Endothelial cell of hepatic sinusoid (primary cell): ENCODE results near the gene FOXC1.

Source experiments
- in situ Hi-C: cut with HindIII; loops from 2 replicates; pipeline ENCODE4 v1.10.0; 2017; ENCODE audit warnings: low sequenced_read_pairs

Gene FOXC1

GRCh38 chr6:1610497-1611321 lies 994 bp downstream of the FOXC1 start:
- in situ Hi-C loops: loop anchor here (25.0 kb wide), 1 partner anchor 602 kb away; no protein-coding TSS in a partner anchor

DNA sequence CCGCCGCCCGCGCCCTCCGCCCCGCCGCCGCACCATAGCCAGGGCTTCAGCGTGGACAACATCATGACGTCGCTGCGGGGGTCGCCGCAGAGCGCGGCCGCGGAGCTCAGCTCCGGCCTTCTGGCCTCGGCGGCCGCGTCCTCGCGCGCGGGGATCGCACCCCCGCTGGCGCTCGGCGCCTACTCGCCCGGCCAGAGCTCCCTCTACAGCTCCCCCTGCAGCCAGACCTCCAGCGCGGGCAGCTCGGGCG lies 1.5 kb downstream of the FOXC1 start:
- in situ Hi-C loops: loop anchor here (25.0 kb wide), 1 partner anchor 601 kb away; no protein-coding TSS in a partner anchor

- in situ Hi-C loops: loop anchor here (25.0 kb wide), 1 partner anchor 601 kb away; no protein-coding TSS in a partner anchor
Measured at GRCh38 chr6:1611572-1612298, 2.0 kb downstream of the FOXC1 start.

GRCh38 chr6:1612299-1612973 lies 2.7 kb downstream of the FOXC1 start:
- in situ Hi-C loops: loop anchor here (25.0 kb wide), 1 partner anchor 600 kb away; no protein-coding TSS in a partner anchor

- in situ Hi-C loops: loop anchor here (25.0 kb wide), 1 partner anchor 599 kb away; no protein-coding TSS in a partner anchor
Measured at GRCh38 chr6:1612974-1613306, 3.2 kb downstream of the FOXC1 start.

DNA sequence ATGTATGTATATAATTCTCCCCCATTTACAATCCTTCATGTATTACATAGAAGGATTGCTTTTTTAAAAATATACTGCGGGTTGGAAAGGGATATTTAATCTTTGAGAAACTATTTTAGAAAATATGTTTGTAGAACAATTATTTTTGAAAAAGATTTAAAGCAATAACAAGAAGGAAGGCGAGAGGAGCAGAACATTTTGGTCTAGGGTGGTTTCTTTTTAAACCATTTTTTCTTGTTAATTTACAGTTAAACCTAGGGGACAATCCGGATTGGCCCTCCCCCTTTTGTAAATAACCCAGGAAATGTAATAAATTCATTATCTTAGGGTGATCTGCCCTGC lies 3.6 kb downstream of the FOXC1 start:
- in situ Hi-C loops: loop anchor here (25.0 kb wide), 1 partner anchor 599 kb away; no protein-coding TSS in a partner anchor

DNA sequence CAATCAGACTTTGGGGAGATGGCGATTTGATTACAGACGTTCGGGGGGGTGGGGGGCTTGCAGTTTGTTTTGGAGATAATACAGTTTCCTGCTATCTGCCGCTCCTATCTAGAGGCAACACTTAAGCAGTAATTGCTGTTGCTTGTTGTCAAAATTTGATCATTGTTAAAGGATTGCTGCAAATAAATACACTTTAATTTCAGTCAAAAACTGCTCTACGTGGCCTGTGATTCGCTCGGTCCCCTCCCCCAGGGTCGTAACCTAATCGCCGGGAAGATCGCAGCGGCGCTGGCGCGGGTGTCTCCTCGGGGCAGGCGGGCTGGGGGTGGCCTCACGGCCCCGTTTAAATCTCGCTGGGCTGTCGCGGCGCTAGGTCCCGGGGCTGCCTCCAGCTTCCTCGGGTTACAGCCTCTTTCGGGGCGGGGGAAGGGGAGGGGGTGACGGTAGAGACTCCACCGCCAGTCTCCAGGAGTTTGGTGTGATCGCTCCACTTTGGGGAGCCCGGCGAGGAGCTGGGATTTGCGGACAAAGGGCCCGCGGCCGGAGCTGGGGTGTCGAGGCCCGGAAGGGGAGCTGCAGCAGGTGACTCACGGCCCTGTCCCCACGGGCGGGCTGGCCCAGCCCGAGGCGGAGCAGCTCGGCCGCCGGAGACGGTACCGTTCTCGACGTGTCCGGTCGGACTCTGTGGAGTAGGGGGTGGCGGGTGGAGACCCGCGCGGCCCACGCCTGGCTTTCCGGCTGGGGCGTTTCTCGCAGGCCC lies 4.2 kb downstream of the FOXC1 start:
- in situ Hi-C loops: loop anchor here (25.0 kb wide), 1 partner anchor 598 kb away; no protein-coding TSS in a partner anchor

DNA sequence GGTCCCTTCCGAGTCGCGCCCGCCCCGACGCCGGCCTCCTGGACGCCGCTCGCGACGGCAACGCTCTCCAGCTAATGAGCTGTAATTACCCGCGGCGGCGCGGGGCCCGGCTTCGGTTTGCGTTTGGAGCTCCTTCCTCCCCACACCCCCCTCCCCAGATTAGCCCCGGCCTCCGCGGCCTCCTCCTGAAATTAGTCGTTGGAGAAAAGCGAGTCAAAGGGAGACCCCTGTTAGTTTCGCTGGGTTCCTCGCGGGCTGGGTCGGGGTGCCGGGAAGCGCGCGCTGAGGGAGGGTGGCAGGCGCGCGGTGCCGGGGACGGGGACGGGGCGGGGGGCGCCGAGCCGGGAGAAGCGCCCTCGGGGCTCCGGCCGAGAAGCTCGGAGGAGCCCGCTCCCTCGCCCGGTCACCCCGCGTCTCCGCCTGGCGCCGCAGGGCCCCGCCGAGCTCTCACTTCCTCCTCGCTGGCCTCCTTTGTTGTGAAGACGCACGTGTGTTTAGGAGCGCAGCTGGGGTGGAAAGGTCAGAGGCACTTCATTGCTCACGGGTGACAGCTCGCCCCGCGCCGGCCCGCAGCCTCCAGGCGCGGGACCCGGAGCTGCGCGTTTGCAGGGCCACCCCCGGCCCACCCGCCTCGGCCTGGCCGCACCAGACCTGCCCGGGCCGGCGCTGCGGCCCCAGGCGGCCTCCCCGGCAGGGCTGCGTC lies 4.9 kb downstream of the FOXC1 start:
- in situ Hi-C loops: loop anchor here (25.0 kb wide), 1 partner anchor 598 kb away; no protein-coding TSS in a partner anchor

DNA sequence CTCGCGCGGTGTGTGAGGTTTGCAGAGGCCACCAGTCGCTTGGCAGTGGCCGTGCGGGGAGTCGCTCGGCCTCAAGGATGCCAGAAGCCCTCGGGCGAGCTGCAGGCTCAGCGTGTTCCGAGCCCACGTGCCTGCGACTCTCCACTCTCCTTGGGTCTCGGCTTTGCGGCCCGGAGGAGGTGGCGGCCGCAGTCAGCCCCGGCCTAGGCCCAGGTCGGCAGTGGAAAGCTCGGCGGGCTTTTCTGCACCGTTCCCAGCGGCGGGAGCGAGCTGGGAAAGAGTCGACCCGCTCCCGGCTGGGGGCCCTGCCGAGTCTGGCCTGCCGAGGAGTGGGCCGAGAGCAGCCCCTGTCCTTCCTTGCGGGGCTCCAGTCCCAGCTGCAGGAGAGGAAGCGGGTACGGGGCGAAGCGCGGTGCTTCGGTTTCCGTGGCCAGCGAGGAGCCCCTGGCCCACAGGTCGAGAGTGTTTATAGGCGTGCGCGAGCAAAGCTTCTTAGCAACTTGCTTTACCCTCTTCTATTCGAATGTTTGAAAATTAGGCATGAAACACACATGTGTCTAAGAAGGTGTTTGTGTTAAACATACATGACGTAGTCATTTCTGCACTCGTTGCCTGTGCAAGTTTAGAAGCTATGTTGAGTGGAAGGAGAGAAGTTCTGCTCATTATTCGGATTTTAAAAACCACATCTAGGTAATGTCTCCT lies 5.6 kb downstream of the FOXC1 start:
- in situ Hi-C loops: loop anchor here (25.0 kb wide), 1 partner anchor 597 kb away; no protein-coding TSS in a partner anchor

- in situ Hi-C loops: loop anchor here (25.0 kb wide), 1 partner anchor 596 kb away; no protein-coding TSS in a partner anchor
Measured at GRCh38 chr6:1615853-1616420, 6.2 kb downstream of the FOXC1 start.

DNA sequence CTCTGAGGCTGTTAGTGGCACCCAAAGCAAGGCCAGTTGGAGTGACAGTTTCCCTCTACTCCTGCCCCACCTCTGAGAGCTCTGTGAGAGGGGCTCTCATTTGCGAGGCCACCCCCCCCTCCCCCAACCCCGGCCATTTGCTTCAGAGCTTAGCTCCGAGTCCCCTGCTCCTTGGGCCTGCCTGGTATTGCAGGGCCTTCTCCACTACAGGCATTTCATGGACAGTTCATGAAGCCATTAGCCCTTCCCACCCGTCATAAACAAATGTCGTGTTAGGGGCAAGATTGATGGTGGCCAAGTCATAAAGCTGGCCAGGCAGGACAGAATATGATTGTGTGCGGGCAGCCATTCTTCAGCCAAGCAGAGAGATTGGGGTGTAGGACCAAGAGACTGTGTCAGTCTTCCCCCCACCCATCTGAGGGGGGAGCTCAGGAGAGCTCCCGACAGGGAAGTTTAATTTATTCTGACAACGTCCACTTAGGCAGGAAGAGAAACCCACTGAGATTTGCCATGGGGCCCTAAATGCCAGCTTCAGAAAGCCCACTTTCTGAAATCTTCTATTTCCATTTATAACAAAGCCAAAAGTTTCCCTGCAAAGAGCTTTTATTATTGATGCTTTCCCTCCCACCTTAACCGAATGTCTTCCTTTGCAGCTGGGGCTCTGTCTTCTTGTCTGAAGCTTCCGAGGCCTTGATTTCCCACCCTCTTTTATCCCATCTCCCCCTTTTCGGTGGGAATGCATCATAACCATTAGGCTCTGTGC lies 7.2 kb downstream of the FOXC1 start:
- in situ Hi-C loops: loop anchor here (25.0 kb wide), 1 partner anchor 595 kb away; no protein-coding TSS in a partner anchor

- in situ Hi-C loops: loop anchor here (25.0 kb wide), 1 partner anchor 595 kb away; no protein-coding TSS in a partner anchor
Measured at GRCh38 chr6:1617466-1618310, 8.0 kb downstream of the FOXC1 start.

DNA sequence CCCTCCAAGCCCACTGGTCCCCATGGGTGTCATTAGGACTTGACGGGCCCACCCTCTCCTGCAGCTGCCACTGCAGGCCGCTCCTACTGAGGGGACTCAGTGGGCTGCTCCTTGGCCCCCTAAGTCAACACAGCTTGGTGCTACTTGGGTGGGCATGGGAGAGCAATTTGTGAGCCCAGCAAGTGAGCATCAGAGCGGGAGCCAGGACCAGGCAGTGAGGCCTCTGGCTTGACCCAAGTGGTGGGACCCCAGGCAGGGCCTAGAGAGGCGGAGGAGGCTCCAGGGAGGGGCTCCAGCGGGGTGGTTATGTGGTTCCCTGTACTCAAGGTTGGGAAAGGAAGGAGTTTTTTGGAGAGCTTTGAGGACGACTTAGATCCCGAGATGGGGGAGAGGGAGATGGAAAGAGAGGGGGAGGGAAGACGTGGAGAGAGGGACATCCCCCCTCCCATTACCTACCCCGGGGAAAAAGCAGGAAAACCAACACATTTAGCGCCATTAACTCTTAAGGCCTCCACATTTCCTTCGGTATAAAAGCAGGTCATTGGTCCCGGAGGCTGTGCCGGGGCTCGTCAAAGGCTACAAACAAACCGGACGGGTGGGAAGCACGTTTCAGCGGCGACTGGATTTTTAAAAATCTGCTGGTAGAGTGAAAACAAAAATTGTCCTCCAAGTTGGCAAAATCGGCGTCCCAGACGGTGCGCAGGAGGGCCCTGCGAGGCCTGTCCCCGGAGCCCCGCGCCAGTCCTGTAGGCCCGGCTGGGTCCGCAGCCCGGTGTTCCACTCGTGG lies 8.8 kb downstream of the FOXC1 start:
- in situ Hi-C loops: loop anchor here (25.0 kb wide), 1 partner anchor 594 kb away; no protein-coding TSS in a partner anchor

GRCh38 chr6:1619098-1619672 lies 9.5 kb downstream of the FOXC1 start:
- in situ Hi-C loops: loop anchor here (25.0 kb wide), 1 partner anchor 593 kb away; no protein-coding TSS in a partner anchor

GRCh38 chr6:1619673-1620503 lies 10.2 kb downstream of the FOXC1 start:
- in situ Hi-C loops: loop anchor here (25.0 kb wide), 1 partner anchor 592 kb away; no protein-coding TSS in a partner anchor
